GM23338 (cell line): ENCODE data around the gene BAX.

Experiments
- CREB1 ChIP-seq: fragments of 250-450 bp; sonication (Bioruptor Pico); IDR thresholded peaks from 2 replicates; pipeline ENCODE4 v1.5.0; 2020; ENCODE audit warnings: low read depth, mild to moderate bottlenecking, moderate library complexity
- CTCF ChIP-seq, 2 experiments: fragments of 200-600 bp in 1 of 2; sonication (generic) in 1 of 2; conservative IDR thresholded peaks; 2 replicates each; pipeline versions ENCODE4 v1.5.1 to v1.6.1; 2016 to 2017; ENCODE audit warnings: antibody characterized with exemption in 2 of 2, low read depth in 2 of 2, mild to moderate bottlenecking in 2 of 2, moderate library complexity in 1 of 2
- EZH2 ChIP-seq: fragments of 200-600 bp; sonication (generic); IDR thresholded peaks from one replicate; pipeline ENCODE4 v1.8.0; 2017; ENCODE audit warnings: antibody characterized with exemption, mild to moderate bottlenecking, low read depth; ENCODE audit not compliant: unreplicated experiment
- EZH2phosphoT487 ChIP-seq: fragments of 200-600 bp; sonication (generic); IDR thresholded peaks from one replicate; pipeline ENCODE4 v1.8.1; 2018; ENCODE audit warnings: antibody characterized with exemption; ENCODE audit not compliant: unreplicated experiment
- JUNB ChIP-seq: IDR thresholded peaks from one replicate; pipeline ENCODE4 v1.6.1; 2016; ENCODE audit warnings: antibody characterized with exemption; ENCODE audit not compliant: unreplicated experiment
- NANOG ChIP-seq: IDR thresholded peaks from 2 replicates; pipeline ENCODE4 v1.6.1; 2016; ENCODE audit warnings: antibody characterized with exemption, borderline replicate concordance
- POLR2AphosphoS5 ChIP-seq: IDR thresholded peaks from 2 replicates; pipeline ENCODE4 v1.6.1; 2016; ENCODE audit warnings: antibody characterized with exemption, low read depth
- STAT1 ChIP-seq: IDR thresholded peaks from one replicate; pipeline ENCODE4 v1.6.1; 2016; ENCODE audit warnings: antibody characterized with exemption; ENCODE audit not compliant: unreplicated experiment
- ZNF114 ChIP-seq: fragments of 250-450 bp; sonication (Bioruptor Pico); IDR thresholded peaks from 2 replicates; pipeline ENCODE4 v1.5.0; 2020; ENCODE audit warnings: mild to moderate bottlenecking, moderate library complexity
- ZNF331 ChIP-seq: fragments of 250-450 bp; sonication (Bioruptor Pico); IDR thresholded peaks from 2 replicates; pipeline ENCODE4 v1.5.0; 2020; ENCODE audit warnings: low read depth, mild to moderate bottlenecking, moderate library complexity
- TF ChIP-seq, protein P1 (sequence below): IDR thresholded peaks from one replicate; pipeline ENCODE4 v1.6.1; 2018; ENCODE audit warnings: antibody characterized with exemption; ENCODE audit not compliant: unreplicated experiment
- TF ChIP-seq, protein P2 (sequence below): fragments of 250-450 bp; sonication (Bioruptor Pico); IDR thresholded peaks from 2 replicates; pipeline ENCODE4 v1.5.0; 2020; ENCODE audit warnings: mild to moderate bottlenecking, moderate library complexity
- TF ChIP-seq, protein P3 (sequence below): IDR thresholded peaks from 2 replicates; pipeline ENCODE4 v1.6.1; 2016; ENCODE audit warnings: antibody characterized with exemption

DNA sequence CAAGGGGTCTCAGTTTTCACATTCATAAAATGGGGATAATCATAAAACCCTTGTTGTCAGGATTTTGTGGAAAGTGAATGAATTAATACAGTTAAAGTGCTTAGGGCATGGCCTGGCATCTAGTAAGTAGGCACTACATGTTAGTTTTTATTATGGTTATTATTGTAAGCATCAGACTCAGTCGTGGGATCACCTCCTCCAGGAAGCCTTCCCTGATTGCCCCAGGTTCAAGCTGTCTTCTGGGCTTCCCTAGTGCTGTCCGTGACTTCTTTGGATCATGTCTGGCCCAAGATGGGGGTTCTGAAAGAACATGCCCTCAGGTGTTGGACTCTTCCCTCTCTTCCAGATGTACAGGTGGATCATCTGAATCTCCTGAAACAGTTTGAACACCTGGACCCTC, 43.9 kb upstream of the BAX start:
- TF ChIP-seq CTCF (conservative IDR thresholded peaks at IDR 0.05; ENCODE audit: low read depth in 2 of 2) (no peak), EZH2phosphoT487 (no peak), EZH2 (no peak), POLR2AphosphoS5 (no peak), JUNB (no peak), CREB1 (no peak), STAT1 (no peak), ZNF331 (CRISPR knock-in tag) (no peak), ZNF114 (CRISPR knock-in tag) (no peak), NANOG (no peak)
- TF ChIP-seq, protein P1, sequence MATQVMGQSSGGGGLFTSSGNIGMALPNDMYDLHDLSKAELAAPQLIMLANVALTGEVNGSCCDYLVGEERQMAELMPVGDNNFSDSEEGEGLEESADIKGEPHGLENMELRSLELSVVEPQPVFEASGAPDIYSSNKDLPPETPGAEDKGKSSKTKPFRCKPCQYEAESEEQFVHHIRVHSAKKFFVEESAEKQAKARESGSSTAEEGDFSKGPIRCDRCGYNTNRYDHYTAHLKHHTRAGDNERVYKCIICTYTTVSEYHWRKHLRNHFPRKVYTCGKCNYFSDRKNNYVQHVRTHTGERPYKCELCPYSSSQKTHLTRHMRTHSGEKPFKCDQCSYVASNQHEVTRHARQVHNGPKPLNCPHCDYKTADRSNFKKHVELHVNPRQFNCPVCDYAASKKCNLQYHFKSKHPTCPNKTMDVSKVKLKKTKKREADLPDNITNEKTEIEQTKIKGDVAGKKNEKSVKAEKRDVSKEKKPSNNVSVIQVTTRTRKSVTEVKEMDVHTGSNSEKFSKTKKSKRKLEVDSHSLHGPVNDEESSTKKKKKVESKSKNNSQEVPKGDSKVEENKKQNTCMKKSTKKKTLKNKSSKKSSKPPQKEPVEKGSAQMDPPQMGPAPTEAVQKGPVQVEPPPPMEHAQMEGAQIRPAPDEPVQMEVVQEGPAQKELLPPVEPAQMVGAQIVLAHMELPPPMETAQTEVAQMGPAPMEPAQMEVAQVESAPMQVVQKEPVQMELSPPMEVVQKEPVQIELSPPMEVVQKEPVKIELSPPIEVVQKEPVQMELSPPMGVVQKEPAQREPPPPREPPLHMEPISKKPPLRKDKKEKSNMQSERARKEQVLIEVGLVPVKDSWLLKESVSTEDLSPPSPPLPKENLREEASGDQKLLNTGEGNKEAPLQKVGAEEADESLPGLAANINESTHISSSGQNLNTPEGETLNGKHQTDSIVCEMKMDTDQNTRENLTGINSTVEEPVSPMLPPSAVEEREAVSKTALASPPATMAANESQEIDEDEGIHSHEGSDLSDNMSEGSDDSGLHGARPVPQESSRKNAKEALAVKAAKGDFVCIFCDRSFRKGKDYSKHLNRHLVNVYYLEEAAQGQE, result no peak
- TF ChIP-seq, protein P2, sequence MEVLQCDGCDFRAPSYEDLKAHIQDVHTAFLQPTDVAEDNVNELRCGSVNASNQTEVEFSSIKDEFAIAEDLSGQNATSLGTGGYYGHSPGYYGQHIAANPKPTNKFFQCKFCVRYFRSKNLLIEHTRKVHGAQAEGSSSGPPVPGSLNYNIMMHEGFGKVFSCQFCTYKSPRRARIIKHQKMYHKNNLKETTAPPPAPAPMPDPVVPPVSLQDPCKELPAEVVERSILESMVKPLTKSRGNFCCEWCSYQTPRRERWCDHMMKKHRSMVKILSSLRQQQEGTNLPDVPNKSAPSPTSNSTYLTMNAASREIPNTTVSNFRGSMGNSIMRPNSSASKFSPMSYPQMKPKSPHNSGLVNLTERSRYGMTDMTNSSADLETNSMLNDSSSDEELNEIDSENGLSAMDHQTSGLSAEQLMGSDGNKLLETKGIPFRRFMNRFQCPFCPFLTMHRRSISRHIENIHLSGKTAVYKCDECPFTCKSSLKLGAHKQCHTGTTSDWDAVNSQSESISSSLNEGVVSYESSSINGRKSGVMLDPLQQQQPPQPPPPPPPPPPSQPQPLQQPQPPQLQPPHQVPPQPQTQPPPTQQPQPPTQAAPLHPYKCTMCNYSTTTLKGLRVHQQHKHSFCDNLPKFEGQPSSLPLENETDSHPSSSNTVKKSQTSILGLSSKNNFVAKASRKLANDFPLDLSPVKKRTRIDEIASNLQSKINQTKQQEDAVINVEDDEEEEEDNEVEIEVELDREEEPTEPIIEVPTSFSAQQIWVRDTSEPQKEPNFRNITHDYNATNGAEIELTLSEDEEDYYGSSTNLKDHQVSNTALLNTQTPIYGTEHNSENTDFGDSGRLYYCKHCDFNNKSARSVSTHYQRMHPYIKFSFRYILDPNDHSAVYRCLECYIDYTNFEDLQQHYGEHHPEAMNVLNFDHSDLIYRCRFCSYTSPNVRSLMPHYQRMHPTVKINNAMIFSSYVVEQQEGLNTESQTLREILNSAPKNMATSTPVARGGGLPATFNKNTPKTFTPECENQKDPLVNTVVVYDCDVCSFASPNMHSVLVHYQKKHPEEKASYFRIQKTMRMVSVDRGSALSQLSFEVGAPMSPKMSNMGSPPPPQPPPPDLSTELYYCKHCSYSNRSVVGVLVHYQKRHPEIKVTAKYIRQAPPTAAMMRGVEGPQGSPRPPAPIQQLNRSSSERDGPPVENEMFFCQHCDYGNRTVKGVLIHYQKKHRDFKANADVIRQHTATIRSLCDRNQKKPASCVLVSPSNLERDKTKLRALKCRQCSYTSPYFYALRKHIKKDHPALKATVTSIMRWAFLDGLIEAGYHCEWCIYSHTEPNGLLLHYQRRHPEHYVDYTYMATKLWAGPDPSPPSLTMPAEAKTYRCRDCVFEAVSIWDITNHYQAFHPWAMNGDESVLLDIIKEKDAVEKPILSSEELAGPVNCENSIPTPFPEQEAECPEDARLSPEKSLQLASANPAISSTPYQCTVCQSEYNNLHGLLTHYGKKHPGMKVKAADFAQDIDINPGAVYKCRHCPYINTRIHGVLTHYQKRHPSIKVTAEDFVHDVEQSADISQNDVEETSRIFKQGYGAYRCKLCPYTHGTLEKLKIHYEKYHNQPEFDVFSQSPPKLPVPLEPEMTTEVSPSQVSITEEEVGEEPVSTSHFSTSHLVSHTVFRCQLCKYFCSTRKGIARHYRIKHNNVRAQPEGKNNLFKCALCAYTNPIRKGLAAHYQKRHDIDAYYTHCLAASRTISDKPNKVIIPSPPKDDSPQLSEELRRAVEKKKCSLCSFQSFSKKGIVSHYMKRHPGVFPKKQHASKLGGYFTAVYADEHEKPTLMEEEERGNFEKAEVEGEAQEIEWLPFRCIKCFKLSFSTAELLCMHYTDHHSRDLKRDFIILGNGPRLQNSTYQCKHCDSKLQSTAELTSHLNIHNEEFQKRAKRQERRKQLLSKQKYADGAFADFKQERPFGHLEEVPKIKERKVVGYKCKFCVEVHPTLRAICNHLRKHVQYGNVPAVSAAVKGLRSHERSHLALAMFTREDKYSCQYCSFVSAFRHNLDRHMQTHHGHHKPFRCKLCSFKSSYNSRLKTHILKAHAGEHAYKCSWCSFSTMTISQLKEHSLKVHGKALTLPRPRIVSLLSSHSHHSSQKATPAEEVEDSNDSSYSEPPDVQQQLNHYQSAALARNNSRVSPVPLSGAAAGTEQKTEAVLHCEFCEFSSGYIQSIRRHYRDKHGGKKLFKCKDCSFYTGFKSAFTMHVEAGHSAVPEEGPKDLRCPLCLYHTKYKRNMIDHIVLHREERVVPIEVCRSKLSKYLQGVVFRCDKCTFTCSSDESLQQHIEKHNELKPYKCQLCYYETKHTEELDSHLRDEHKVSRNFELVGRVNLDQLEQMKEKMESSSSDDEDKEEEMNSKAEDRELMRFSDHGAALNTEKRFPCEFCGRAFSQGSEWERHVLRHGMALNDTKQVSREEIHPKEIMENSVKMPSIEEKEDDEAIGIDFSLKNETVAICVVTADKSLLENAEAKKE (CRISPR knock-in tag), result no peak
- TF ChIP-seq, protein P3, sequence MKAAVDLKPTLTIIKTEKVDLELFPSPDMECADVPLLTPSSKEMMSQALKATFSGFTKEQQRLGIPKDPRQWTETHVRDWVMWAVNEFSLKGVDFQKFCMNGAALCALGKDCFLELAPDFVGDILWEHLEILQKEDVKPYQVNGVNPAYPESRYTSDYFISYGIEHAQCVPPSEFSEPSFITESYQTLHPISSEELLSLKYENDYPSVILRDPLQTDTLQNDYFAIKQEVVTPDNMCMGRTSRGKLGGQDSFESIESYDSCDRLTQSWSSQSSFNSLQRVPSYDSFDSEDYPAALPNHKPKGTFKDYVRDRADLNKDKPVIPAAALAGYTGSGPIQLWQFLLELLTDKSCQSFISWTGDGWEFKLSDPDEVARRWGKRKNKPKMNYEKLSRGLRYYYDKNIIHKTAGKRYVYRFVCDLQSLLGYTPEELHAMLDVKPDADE, result no peak
